Measurements from ENCODE around the gene RPP30.
"Not testable (repeated sequence)": the region's sequence is repeated elsewhere in the genome, so short reads cannot be mapped to it uniquely, and the experiment has no call there.

GRCh38 chr10:90942980-90943379 lies 71.2 kb downstream of the RPP30 start:
- not testable (repeated sequence) for TF ChIP-seq POLR2A (IDR thresholded peaks at IDR 0.05; ENCODE audit: low read depth); CTCF (IDR thresholded peaks at IDR 0.05); POLR2AphosphoS5 (IDR thresholded peaks at IDR 0.05); EP300 (IDR thresholded peaks at IDR 0.05)

All from esophagus muscularis mucosa (tissue), 4 donors.